ENCODE measurements around the gene CLBA1. TPM values are rescaled to one million over a fixed set of nuclear protein-coding genes. Genes with fewer than 3 reads are reported as not detected.

CLBA1 gene
- total RNA-seq, 1 experiment from 2014 or later: 8.4 TPM

DNA sequence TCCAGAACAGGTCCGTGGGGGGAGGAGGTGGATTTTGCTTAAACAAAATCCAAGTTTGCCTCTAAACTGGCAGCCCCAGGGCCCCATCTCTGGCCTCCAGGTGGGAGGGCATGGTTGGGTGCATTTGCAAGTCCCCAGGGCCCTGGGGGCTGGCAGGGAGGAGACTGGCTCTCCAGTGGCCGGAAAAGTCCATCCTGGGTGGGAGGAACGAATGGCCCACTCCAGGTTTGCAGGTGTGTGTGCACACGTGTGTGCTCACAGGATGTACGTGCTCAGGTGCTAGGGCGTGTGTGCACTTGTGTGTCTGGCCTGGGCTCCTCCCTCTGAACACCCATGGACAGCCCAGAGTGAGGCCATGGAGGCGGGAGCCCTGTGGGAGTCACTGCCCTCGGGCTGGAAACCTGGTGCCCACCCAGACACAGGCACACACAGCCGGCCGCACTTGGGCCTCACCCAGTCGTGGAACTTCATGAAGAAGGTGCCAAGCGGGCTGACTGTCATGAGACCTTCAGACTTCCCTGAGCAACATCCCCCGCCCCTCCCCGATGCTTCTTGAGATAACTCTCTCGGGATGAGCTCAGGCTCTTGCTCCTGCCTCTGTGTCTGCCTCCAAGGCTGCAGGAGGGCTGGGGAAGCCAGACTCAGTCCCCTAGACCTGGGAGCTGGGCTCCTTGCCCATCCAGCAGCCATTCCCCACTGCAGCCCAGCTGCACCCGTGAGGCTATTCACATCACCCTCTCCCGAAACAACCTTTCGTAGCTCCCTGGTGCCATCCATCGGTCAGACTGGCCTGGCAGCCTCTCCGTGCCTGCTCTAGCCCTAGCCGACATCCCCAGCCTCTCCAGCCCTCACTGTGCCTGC lies 16.8 kb upstream of the CLBA1 start:
- peak; percentile 54 for DNase-seq (ENCODE audit: low read depth)

DNA sequence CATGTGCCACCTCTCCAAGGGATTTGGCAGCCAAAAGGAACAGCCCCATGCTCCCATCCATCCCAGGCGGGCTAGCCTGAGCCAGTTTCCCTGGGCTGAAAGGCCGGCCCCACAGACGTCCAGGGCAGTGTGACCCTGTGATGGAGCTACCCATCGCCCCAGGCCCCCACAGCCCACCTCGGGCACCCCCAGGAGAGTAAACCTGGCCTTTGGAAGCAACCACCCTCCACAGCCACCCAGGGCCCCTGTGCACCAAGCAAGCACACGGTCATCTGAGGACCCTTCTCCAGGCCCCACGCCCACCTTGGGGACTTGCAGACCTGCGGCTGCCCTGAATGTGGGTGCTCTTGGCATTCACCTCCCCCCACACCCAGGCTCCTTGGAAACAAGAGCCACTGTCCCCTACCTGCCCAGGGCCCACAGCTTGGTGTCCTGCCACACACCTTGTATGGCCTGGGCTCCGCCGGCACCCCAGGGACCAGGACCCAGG lies 15.8 kb upstream of the CLBA1 start:
- DNase-seq (ENCODE audit: low read depth): no peak

DNA sequence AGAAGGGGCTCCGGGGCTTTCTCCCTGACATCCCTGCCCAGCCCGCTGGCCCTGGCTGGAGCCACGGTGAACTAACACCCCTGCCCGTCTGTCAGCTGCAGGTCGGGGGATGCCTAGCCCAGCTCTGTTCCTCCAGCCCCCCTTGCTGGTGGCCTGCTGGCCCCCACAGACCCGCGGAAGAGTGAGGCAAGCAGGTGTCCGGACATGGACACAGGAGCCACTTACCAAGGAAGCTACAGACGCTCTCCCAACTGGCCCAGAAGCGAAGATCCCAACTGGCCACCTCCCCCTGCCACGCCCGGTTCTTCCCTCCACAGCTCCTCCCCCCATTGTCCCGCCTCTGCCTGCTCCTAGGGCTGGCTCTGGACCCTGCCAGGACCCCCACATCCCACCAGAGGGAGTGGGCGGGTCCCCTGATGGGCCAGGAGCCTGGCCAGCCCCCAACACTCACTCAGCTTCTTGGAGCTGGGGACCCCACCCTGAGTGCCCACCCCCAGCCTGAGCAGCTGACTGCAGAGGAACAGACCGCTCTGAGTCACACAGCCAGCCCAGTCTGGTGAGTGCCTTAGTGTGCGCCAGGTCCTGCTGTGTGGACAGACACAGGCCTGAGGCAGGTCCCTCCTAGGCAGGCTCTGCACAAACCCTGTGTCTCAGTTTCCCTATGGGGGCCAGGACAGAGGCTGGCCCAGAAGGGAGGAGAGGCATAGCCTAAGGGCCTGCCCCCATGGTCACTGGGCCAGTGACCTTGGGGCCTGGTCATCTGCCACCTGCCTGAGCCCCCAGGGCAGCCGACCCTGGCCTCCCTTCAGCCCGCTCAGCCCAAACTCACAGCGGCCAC lies 15.1 kb upstream of the CLBA1 start:
- DNase-seq (ENCODE audit: low read depth): peak; percentile 97

DNA sequence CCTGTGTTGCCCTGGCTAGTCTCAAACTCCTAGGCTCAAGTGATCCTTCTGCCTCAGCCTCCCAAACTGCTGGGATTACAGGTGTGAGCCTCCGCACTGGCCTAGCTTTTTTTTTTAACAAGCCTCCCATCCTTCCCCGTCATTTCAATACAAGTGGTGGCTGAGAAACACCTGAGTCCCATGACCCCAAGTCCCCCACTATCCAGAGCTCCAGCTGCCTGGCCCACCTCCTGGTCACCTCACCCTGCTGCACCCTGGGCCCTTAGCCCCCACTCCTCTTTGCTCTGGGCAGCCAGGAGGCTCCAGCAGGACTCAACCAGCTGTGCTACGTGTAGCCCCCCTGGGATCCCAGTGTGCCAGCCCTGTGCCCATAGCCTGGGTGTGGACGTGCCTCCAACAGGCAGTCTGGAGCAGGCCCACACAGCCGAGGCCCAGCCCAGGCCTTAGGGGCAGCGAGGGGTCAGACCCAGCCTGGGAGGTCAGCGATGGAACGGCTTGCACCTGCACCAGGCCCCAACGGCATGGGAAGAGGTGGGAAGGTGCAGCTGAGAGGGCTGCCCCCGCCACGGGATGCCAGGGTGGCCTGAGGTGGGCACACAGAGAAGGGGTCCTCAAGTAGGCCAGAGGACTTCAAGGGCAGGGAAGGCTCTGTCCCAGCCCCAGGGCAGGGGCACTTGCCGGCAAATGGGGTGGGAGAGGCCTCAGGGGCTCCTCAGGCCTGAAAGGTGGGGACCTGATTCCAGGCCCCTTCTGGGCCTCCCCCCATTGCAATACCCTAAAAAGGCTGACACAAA lies 13.9 kb upstream of the CLBA1 start:
- no peak for DNase-seq (ENCODE audit: low read depth)

DNA sequence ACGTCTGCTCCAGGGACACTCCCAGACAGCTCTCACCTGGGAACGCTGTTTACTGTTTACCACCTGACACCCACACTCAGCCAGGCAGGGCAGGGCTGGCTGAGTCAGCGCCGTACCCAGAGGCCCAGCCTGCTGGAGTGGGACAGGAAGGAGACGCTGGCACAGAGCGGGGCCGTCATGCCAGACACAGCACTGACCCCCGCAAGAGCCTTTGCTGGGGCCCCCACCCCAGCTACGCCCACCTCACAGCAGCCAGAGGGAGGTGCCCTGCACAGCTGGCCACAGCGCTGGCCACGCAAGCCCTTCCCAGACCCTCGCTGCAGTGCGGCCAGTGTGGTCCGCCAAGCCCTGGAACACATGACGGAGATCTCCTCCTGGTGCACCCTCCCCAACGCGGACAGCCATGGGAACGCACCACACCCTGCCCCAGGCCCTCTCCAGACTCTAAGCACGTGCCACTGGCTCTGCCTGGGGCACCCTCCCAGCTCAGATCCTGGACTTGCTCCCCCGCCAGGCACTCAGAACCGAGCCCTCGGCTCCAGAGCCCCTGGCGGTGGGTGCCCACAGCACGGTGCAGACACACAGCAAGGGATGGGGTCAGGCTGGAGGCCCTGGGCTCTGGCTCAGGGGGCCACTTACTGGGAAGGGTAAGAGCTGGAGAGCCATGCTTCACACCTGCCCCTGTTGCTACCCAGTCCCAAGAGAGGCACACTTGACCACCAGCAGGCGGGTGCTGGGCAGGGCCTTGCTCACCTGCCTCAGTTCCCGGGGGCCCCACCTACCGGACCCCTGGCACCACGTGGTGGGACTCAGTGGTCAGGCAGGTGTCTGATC lies 13.1 kb upstream of the CLBA1 start:
- DNase-seq (ENCODE audit: low read depth): peak; percentile 90

DNA sequence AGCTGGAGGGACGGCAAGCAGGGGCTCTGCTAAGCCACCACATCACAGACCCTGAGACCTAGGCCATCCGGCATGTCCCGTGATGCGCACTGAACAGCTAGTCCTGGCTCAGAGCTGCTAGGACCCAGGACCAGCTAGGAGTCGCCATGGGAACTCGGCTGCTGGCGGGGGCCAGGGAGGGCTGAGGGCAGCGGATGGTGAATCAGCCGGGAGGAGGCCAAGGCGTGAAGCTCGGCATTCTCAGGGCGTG lies 12.5 kb upstream of the CLBA1 start:
- DNase-seq (ENCODE audit: low read depth): peak; percentile 100

DNA sequence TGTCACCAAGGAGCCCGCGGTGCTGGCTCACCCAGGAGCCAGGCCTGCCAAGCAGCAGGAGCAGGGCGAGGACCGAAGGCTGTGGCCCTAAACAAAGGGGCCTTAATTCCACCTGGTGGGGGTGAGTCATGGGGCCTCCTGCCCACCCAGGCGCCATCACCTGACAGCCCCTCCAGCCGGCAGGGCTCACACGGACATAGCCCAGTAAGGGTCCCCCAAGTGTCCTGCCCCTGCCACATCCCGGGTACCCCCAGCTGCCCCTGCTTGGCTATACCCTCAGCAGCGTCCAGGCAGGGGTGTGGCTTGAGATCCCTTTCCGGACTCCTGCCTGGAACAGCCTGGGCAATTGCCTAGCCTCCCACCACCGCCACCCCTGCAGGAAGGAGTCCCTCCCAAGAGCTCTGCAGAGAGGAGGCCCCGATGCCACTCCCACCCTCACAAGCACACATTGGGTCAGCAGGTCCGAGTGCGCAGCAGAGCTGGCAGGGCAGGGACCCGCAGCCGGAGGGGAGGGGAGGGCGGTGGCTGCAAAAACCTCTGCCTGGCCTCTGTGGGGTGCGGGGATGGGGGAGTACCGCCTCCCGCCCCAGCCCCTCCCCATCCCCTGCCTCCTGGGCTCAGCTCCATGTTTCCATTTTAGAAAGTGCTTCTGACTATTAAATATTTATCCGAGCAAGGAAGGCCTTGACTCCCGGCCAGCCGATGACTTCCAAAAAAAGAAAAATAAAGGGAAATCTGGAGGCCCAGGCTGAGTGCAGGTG lies 12.0 kb upstream of the CLBA1 start:
- no peak for DNase-seq (ENCODE audit: low read depth)

DNA sequence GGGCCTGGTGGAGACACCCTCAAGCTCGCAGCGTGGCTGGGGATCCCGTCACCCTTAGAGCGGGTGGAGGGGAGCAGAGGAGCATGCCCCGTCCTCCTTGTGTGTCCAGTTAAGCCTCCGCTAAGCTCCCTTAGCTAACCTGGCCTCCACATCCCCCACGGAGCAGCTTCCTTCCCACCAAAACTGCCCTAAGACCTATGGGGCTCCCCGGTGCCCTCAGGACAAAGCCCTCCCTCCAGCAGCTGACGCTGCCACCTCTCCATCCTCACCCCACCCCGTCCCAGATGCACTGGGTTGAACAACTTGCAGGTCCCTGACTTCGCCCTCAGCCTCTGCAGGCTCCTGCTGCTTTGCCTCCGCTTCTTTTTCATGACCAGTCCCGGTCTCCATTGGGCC lies 11.4 kb upstream of the CLBA1 start:
- DNase-seq (ENCODE audit: low read depth): peak; percentile 20

DNA sequence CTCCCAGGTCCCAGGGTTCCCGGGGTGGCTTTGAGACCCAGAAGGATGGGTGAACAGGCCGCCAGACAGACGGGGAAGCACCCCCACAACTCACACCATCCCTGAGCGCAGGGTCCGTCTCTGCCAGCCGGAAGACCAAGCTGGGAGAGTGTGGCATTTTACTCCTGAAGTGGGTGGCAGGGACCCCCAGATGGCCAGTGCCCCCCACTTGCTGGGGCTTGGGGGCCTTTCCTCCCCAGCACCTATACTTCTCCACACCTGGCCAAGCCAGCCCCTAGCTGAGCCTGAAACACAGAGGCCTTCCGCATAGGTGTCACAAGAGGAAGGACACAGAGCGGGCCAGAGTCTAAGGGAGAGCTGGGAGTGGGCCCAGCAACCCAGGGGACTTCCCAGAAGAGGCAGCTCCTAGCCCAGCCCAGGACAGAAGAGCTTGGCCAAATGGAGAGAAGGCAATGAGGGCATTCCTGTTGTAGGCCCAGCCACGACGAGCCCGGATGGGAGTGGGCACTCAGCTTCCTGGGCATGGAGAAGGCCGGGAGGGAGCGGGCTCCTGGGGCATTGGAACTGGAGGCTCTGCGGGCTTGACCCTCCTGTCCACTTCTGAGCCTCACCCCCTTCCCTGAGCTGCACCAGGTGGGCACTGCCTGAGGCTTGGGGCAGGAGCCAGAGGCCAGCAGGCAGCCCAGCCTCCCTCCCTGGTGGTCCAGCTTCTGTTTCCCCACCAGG lies 10.8 kb upstream of the CLBA1 start:
- peak; percentile 5 for DNase-seq (ENCODE audit: low read depth)

DNA sequence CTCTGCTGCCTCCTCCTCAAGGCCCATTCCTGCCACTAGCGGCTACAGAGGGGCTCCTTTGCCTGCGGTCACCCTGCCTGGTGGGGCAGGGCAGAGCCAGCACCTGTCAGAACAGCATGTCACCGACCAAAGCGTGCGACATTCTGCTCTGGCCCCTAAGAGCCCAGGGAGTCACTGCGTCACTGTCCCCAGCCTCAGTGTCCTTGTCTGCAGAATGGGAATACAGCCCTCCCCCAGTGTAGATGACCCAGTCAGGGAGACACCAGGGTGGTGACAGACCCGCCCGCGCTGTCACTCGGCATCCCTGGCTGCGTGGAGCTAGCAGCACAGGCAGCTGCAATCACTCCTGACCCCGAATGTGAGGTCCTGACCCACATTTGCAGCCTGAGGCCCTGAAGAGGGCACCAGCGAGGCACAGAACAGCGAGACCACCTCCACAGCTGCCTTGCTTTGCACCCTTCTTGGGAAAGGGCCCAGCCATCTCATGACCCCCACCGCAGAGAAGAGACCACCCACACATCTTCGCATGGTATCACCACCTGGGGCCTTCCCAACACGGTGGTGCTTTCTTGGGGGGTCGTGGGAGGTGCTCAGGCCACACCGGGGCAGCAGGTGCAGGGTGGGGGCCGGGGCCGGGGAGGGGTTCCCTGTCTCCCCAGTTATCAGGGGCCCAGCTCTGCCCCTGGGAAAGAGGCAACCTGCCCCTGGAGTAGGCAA lies 9.9 kb upstream of the CLBA1 start:
- peak; percentile 44 for DNase-seq (ENCODE audit: low read depth)

DNA sequence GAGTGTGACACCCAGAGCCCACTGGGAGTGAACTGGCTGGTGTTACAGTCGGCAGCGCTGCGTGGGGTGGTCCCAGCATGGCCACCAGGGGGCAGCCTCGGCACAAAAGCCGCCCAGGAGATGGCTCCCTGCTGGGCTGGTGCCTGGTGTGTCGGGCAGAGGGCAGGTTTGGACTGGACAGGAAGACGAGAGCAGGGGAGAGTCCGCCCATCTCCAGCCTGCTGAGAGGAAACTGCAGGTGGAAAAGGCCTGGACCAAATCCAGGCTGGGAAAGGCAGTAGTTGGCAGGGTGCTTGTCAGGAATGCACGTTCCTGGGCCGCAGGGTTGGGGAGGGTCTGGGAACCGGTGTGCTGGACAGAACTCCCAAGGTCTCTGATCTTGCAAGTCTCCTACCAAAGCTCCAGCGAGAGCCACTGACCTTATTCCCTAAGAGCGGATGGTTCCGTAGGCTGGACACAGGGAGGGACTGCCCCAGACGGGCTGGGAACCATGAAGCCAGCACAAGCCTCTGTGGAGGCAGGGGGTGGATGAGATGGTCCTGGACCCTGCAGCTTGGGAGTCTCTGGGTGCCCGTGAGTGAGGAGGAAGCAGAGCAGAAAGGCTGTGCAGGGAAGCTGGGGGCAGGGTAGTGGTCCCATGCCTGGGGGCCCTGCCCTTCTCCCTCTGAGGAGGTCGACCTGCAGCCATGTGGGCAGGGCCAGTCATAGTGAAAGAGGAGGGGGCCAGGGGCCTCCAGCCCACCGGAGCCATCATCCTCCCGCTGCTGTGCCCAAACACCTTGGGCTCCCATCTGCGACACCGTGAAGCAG lies 9.2 kb upstream of the CLBA1 start:
- DNase-seq (ENCODE audit: low read depth): peak; percentile 88

DNA sequence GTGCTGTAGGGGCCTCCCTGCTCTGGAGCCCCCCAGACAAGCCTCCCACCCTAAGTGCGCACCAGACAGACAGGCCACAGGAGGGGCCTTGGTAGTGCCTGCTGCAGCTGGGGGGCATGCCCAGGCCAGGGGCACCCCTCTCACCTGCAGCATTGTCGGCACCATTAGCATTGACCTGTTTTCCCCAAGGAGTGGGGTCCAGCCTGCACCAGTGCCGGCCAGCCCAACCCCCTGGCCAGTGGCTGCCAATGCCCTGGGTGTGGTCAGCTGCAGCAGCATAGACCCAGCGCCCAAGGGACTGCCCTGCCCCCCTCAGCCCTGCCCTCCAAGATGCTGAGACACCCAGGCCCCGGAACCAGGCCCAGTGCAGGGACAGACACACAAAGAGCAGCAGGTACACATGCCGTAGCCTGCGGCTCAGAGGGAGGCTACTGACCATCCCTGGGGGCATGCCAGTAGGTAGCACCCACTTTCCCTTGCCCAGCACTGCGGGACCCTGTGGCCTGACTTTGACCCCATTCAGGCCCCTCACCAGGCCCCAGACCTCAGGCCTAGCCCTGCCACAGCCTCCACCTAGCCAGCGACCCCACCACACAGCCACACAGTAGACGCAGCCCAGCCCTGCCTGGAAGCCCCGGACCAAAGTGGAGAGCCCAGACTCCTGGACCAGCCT lies 8.4 kb upstream of the CLBA1 start:
- DNase-seq (ENCODE audit: low read depth): no peak

DNA sequence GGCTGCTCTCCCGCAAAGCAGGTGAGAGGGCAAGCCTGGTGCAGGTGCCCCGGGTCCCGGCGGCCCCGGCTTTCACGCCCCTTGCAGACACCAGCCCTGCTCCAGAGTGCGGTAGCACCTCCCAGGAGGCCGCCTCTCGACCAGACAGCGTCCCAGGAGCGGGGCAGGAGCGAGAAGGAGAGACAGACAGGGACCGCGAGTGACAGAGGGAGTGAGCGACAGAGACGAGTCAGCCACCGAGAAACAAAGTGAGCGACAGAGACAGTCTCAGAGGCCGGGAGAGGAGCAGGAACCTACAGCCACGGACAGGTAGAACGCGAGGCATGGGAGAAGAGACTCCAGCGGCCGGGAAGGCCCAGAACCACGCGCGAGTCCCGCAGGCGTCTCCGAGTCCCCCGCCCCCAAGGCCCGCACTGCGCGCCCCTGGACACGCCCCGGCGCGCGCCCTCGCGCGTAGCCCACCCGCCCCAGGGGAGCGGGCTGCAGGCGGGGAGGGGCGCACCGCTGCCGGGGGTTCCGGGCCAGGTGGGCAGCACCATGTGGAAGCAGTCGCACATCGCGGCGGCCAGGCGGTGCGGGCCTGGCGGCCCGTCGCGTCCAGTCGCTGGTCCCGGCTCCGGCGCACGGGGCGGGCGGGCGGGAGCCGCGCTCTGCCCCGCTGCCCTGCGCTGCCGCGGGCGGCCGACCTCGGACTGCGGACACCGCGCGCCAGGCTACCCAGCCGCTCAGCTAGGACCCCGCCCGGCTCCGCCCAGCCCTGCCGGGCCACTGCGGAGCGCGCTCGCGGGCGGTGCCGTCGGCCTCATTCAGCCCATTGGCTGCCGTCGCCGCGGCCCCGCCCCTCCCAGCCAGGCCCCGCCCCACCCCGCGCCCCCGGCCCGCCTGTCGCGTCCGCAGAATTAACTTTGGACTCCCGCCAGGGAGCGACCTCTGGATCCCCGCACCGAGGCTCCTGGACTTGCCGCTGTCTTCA lies 7.6 kb upstream of the CLBA1 start, which contains the start of gene AHNAK2:
TSS of gene AHNAK2 (minus strand) at position 694 of the 973 bp plus-strand sequence. CDS start at position 557, 137 bp downstream.
- peak; percentile 91 for DNase-seq (ENCODE audit: low read depth)

DNA sequence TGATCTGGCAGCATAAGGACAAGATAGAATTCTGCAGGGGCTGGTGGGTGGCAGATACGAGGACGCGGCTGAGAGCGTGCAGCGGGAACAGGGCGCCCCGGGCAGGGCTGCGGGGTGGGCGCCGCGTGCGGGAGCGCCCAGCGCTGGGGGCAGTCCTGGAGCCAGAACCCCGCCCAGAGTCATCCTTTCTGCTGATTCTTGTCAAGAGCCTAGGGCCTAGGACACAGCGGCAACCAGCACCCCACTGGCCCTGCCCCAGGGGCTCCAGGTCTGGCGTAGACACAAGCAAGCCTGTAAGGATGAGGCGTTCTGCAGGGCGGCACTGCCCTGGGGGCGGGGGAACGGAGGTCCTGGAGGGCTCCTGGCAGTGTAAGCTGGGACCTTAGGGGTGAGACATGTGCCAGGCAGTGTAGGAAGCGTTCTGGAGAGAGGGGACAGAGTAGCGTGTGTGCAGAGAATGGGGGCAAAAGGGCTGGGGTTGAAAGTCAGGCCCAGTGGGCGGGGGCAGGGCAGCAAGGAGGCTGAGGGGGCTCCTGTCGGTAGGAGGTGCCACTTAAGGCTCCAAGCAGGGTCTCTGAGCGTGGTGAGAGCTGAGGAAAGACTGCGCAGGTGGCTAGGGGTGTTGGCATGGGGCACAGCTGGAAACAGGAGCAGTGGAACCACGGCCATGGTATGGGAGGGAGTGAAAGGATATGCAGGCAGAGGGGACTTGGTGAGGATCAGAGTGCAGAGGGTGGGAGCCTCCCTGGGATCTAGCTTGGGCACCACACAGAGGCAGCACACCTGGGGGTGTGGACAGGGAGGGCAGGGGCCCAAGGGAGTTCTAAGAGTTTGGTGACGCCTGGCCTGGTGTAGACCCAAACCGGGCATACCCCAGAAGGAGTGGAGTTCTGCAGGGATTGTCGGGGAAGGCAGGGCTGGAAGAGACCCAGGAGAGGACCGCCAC lies 6.6 kb upstream of the CLBA1 start:
- DNase-seq (ENCODE audit: low read depth): no peak
